CD4-positive, alpha-beta memory T cell (primary cell): ENCODE data around the gene METRNL. TPM values are rescaled to one million over a fixed set of nuclear protein-coding genes. Genes with fewer than 3 reads are reported as not detected.

Experiments
- CTCF ChIA-PET: fragments of 350-600 bp; sonication (Branson Sonifier 250); formaldehyde crosslinking; loops from one replicate; lab custom pipeline; 2021; ENCODE audit warnings: inconsistent platforms; ENCODE audit not compliant: partially characterized antibody; lab: Charles Lee
- POLR2A ChIA-PET: fragments of 350-600 bp; sonication (Branson Sonifier 250); formaldehyde crosslinking; loops from one replicate; lab custom pipeline; 2021; ENCODE audit not compliant: partially characterized antibody; lab: Charles Lee
- DNase-seq, 5 donors: peaks; one replicate each; pipeline versions ENCODE4 v3.0.0 to v3.0.0-alpha.2; 2020 to 2022; ENCODE audit warnings: mixed read lengths in 1 of 5
- H3K27ac ChIP-seq: one replicate; pipeline ENCODE4 v1.7.0; 2013; ENCODE audit warnings: low read depth, low read length
- H3K27me3 ChIP-seq: 2 replicates; pipeline ENCODE4 v1.7.0; 2013; ENCODE audit warnings: mild to moderate bottlenecking, low read length, moderate library complexity; ENCODE audit not compliant: insufficient read depth
- H3K36me3 ChIP-seq: 2 replicates; pipeline ENCODE4 v1.7.0; 2013; ENCODE audit warnings: mild to moderate bottlenecking, low read length, moderate library complexity; ENCODE audit not compliant: insufficient read depth
- H3K4me1 ChIP-seq: 2 replicates; pipeline ENCODE4 v1.7.0; 2013; ENCODE audit warnings: mild to moderate bottlenecking, low read length, moderate library complexity; ENCODE audit not compliant: insufficient read depth
- H3K4me3 ChIP-seq, 2 donors: one replicate each; pipeline ENCODE4 v1.7.0; 2013; ENCODE audit warnings: low read length in 2 of 2, mild to moderate bottlenecking in 1 of 2
- H3K9me3 ChIP-seq, 2 donors: one replicate each; pipeline ENCODE4 v1.7.0; 2013; ENCODE audit warnings: low read length in 2 of 2, control low read depth in 1 of 2; ENCODE audit not compliant: control insufficient read depth in 1 of 2
- H3K27ac Mint-ChIP-seq, 7 donors: one replicate each; pipeline ENCODE4 v1.8.0; 2020 to 2021; ENCODE audit warnings: mixed read lengths in 7 of 7, mild to moderate bottlenecking in 6 of 7, inconsistent platforms in 3 of 7, moderate library complexity in 3 of 7
- H3K27me3 Mint-ChIP-seq, 2 donors: one replicate each; pipeline ENCODE4 v1.8.0; 2020 to 2021; ENCODE audit warnings: mixed read lengths in 2 of 2
- H3K36me3 Mint-ChIP-seq, 2 donors: one replicate each; pipeline ENCODE4 v1.8.0; 2020 to 2021; ENCODE audit warnings: mixed read lengths in 2 of 2, inconsistent platforms in 1 of 2, mild to moderate bottlenecking in 1 of 2
- H3K4me1 Mint-ChIP-seq, 4 donors: one replicate each; pipeline ENCODE4 v1.8.0; 2020 to 2021; ENCODE audit warnings: mixed read lengths in 4 of 4, mild to moderate bottlenecking in 1 of 4
- H3K4me3 Mint-ChIP-seq, 8 donors: one replicate each; pipeline ENCODE4 v1.8.0; 2020 to 2021; ENCODE audit warnings: mixed read lengths in 8 of 8, mild to moderate bottlenecking in 7 of 8, moderate library complexity in 6 of 8, inconsistent platforms in 3 of 8
- H3K9me3 Mint-ChIP-seq, 8 donors: one replicate each; pipeline ENCODE4 v1.8.0; 2020 to 2021; ENCODE audit warnings: mixed read lengths in 8 of 8, mild to moderate bottlenecking in 5 of 8, inconsistent platforms in 3 of 8, moderate library complexity in 1 of 8
- intact Hi-C: fragments of 100-400 bp; cut with micrococcal nuclease; formaldehyde crosslinking; loops from one replicate; pipeline ENCODE4 v1.15.1; 2023
- polyA plus RNA-seq, 2 donors: library from polyadenylated mRNA; unstranded; fragments of 300-500 nt; fragmentation: Illumina TruSeq; gene quantifications; one replicate each; pipeline ENCODE4 v1.2.3, GENCODE V29; 2021
- total RNA-seq, 2 experiments: library from RNA; stranded (reverse); gene quantifications; one replicate each; pipeline ENCODE4 v1.2.3, GENCODE V29; 2021

The METRNL gene
- total and polyA plus RNA-seq, 4 experiments from 2014 or later: 0.67 to 6.5 (median 4.0) TPM

DNA sequence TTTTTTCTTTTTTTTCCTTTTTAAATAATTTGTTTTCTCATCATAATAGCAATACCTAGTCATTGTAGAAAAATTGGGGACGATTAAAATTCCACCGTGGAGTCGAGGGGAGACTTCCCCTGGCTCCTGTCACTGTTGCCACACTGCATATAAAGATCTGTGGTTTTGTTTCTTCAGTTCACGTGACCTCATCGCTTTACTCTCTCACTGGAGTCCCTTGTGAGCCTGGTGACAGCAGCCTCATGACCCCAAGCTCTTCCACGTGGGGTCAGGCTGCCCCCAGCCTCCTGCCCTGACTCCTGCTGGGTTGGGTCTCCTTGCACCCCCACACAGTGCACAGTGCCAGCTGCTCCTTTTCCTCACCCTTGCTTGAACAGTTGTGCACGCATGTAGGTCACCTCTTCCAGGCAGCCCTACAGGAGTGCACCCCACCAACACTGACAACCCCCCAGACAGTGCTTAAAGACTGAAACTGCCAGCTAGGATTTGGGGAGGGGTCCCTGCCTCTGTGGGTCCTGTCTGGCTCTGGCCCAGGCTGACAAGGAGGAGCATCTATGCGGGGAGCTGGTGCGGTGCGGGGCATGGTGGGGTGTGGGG lies 7.3 kb upstream of the METRNL start:
- Histone ChIP-seq H3K4me3 (no peak overlapping the region), H3K27me3 (no peaks in the 10 kb centered on the region), H3K4me1 (peaks cover 36% of the 10 kb centered on the region), H3K36me3 (no peaks in the 10 kb centered on the region), H3K9me3 (no peaks in the 10 kb centered on the region), H3K27ac (no peak overlapping the region)
- ChIA-PET POLR2A (interaction anchor here (0.6 to 1.2 kb wide), 3 partner anchors 21 to 93 kb away, joined by 3 to 5 read pairs (median 3); no protein-coding TSS in a partner anchor), CTCF (no interaction called here)
- Mint-ChIP-seq H3K4me1 (peaks cover 20 to 37% (median 31%) of the 10 kb centered on the region in 4 donors), H3K4me3 (peak overlapping the region in 7 of 8 donors; percentile 47 to 91 (median 57)), H3K36me3 (no peaks in the 10 kb centered on the region), H3K27ac (peak overlapping the region in 4 of 7 donors; percentile 41 to 62 (median 53)), H3K27me3 (no peaks in the 10 kb centered on the region), H3K9me3 (no peaks in the 10 kb centered on the region)
- peak in 3 of 5 donors; percentile 16 to 39 (median 29) for DNase-seq
- intact Hi-C loops: no loop called here

GRCh38 chr17:83072600-83073358 lies 6.6 kb upstream of the METRNL start:
- Histone ChIP-seq H3K4me1 (peaks cover 36% of the 10 kb centered on the region), H3K27ac (no peak overlapping the region), H3K9me3 (no peaks in the 10 kb centered on the region), H3K36me3 (no peaks in the 10 kb centered on the region), H3K27me3 (no peaks in the 10 kb centered on the region), H3K4me3 (no peak overlapping the region)
- H3K27ac Mint-ChIP-seq: no peak overlapping the region
- H3K27me3 Mint-ChIP-seq: no peaks in the 10 kb centered on the region
- ChIA-PET POLR2A (interaction anchor here (1.0 kb wide), 1 partner anchor 93 kb away, joined by 3 read pairs; no protein-coding TSS in a partner anchor), CTCF (no interaction called here)
- no peak for DNase-seq
- no peak overlapping the region for H3K4me3 Mint-ChIP-seq
- intact Hi-C loops: no loop called here
- no peaks in the 10 kb centered on the region for H3K36me3 Mint-ChIP-seq
- H3K4me1 Mint-ChIP-seq: peaks cover 22 to 38% (median 32%) of the 10 kb centered on the region in 4 donors
- H3K9me3 Mint-ChIP-seq: no peaks in the 10 kb centered on the region

- peaks cover 22 to 43% (median 32%) of the 10 kb centered on the region in 4 donors for H3K4me1 Mint-ChIP-seq
- Histone ChIP-seq H3K36me3 (no peaks in the 10 kb centered on the region), H3K27ac (no peak overlapping the region), H3K4me3 (no peak overlapping the region), H3K27me3 (no peaks in the 10 kb centered on the region), H3K4me1 (peaks cover 40% of the 10 kb centered on the region), H3K9me3 (no peaks in the 10 kb centered on the region)
- intact Hi-C loops: no loop called here
- H3K4me3 Mint-ChIP-seq: no peak overlapping the region
- no peak for DNase-seq
- ChIA-PET CTCF (no interaction called here), POLR2A (no interaction called here)
- no peaks in the 10 kb centered on the region for H3K9me3 Mint-ChIP-seq
- H3K27ac Mint-ChIP-seq: no peak overlapping the region
- H3K27me3 Mint-ChIP-seq: no peaks in the 10 kb centered on the region
- no peaks in the 10 kb centered on the region for H3K36me3 Mint-ChIP-seq
Measured at GRCh38 chr17:83073389-83074063, 5.9 kb upstream of the METRNL start.

DNA sequence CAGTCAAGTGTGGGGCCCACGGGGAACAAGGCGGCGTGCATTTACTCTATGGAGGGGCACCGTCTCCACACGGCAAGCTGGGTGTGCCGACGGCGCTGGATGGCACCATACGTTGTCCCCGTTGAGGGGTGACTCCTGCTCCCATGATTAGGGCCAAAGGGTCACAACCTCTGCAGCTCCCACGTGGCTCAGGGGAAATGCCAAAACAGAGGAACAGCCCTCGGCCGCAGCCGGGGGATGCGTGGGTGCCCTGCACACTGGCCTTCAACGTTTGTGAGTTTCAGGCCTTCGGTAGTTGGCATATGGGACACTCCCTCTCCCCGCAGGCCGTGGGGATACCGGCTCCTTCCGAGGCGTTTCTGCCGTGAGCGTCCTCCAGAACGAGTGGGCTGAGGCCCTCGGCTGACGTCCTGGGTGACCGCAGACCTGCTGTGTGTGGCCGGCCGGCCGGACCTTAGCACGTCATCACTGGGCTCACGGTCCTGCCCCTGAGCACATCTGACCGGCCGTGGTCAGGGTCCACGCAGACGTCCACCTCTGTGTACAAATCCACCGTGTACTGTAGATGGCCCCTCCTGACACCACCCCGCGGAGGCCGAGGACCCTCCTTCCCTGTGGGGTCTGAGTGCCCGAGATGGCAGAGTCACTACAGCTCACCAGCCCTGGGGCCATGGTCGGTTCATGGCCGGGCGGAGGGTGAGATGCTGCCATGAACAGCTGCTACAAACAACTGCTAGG lies 4.8 kb upstream of the METRNL start:
- no peaks in the 10 kb centered on the region for H3K27me3 Mint-ChIP-seq
- Histone ChIP-seq H3K27ac (no peak overlapping the region), H3K36me3 (no peaks in the 10 kb centered on the region), H3K4me3 (no peak overlapping the region), H3K9me3 (no peaks in the 10 kb centered on the region), H3K4me1 (peaks cover 32% of the 10 kb centered on the region), H3K27me3 (no peaks in the 10 kb centered on the region)
- intact Hi-C loops: no loop called here
- H3K27ac Mint-ChIP-seq: no peak overlapping the region
- no peaks in the 10 kb centered on the region for H3K36me3 Mint-ChIP-seq
- CTCF ChIA-PET: no interaction called here
- POLR2A ChIA-PET: no interaction called here
- no peak overlapping the region for H3K4me3 Mint-ChIP-seq
- H3K4me1 Mint-ChIP-seq: peaks cover 17 to 34% (median 24%) of the 10 kb centered on the region in 4 donors
- no peaks in the 10 kb centered on the region for H3K9me3 Mint-ChIP-seq
- DNase-seq: no peak

GRCh38 chr17:83075270-83075880 lies 4.0 kb upstream of the METRNL start:
- CTCF ChIA-PET: no interaction called here

DNA sequence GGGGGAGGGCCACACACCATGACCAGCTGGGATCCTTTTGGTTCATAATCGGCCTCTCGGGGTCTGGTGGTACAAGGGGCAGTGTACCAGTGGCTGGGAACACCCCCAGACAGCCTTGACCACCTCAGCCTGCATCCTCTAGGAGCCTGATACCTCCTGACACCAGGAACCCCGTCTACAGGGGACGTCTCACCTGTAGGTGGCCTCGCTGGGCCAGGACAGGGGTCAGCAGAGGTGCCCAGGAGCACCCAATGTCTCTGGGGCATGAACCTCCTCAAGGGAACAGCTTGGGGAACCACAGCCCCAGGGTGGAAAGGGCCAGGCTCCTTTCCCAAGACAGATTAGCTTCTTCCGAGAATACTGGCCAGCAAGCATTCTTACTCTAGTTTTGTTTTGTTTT lies 2.5 kb upstream of the METRNL start:
- Histone ChIP-seq H3K4me1 (peaks cover 15% of the 10 kb centered on the region), H3K27ac (no peak overlapping the region), H3K9me3 (no peaks in the 10 kb centered on the region), H3K4me3 (no peak overlapping the region), H3K36me3 (no peaks in the 10 kb centered on the region), H3K27me3 (no peaks in the 10 kb centered on the region)
- CTCF ChIA-PET: interaction anchor here (1.2 kb wide), 1 partner anchor 295 kb away, joined by 5 read pairs; no protein-coding TSS in a partner anchor
- peaks cover 7 to 15% (median 11%) of the 10 kb centered on the region in 4 donors for H3K4me1 Mint-ChIP-seq
- peak overlapping the region in 3 of 7 donors; percentile 6 to 32 (median 14) for H3K27ac Mint-ChIP-seq
- POLR2A ChIA-PET: interaction anchor here (1.3 to 1.4 kb wide), 2 partner anchors 23 to 213 kb away, joined by 3 to 4 read pairs; no protein-coding TSS in a partner anchor
- H3K27me3 Mint-ChIP-seq: no peaks in the 10 kb centered on the region
- peaks cover 0 to 2% (median 0%) of the 10 kb centered on the region in 8 donors for H3K9me3 Mint-ChIP-seq
- no peak for DNase-seq
- H3K36me3 Mint-ChIP-seq: no peaks in the 10 kb centered on the region
- intact Hi-C loops: no loop called here
- peak overlapping the region in 5 of 8 donors; percentile 5 to 34 (median 15) for H3K4me3 Mint-ChIP-seq

More at GRCh38 chr17:83075270-83075880, 4.0 kb upstream of the METRNL start:
- Histone ChIP-seq H3K36me3 (no peaks in the 10 kb centered on the region), H3K4me1 (peaks cover 25% of the 10 kb centered on the region), H3K4me3 (no peak overlapping the region), H3K27me3 (no peaks in the 10 kb centered on the region), H3K9me3 (no peaks in the 10 kb centered on the region), H3K27ac (no peak overlapping the region)
- DNase-seq: no peak
- intact Hi-C loops: no loop called here
- no peaks in the 10 kb centered on the region for H3K27me3 Mint-ChIP-seq
- H3K27ac Mint-ChIP-seq: no peak overlapping the region
- POLR2A ChIA-PET: no interaction called here
- no peaks in the 10 kb centered on the region for H3K9me3 Mint-ChIP-seq
- H3K4me1 Mint-ChIP-seq: peaks cover 16 to 30% (median 22%) of the 10 kb centered on the region in 4 donors
- peak overlapping the region in 1 of 8 donors; percentile 48 for H3K4me3 Mint-ChIP-seq
- H3K36me3 Mint-ChIP-seq: no peaks in the 10 kb centered on the region
